RWPE1 (cell line): Measurements from ENCODE around the gene SLTM.
A peak's percentile ranks its signal among the peaks of the same experiment; 100 is the strongest.

Experiments used
- CTCF ChIA-PET: fragments of 350-600 bp; sonication (Branson Sonifier 250); formaldehyde crosslinking; extraction: SDS; loops from one replicate; lab custom pipeline; 2021; lab: Yijun Ruan, JAX
- POLR2A ChIA-PET: fragments of 400-600 bp; formaldehyde crosslinking; extraction: SDS; loops from one replicate; lab custom pipeline; 2020; ENCODE audit warnings: antibody characterized with exemption; ENCODE audit not compliant: low non-redundant PET; lab: Yijun Ruan, JAX
- DNase-seq: peaks from one replicate; pipeline ENCODE4 v3.0.0; 2012; ENCODE audit warnings: low spot score
- H3K27ac ChIP-seq: fragments of 450-650 bp; 2 replicates; pipeline ENCODE4 v1.5.1; 2017
- CTCF ChIP-seq: fragments of 450-650 bp; conservative IDR thresholded peaks from 2 replicates; pipeline ENCODE4 v1.5.1; 2017; ENCODE audit warnings: low read depth, mild to moderate bottlenecking

The SLTM gene

GRCh38 chr15:58933281-58934113 is at the start of gene SLTM:
TSS of gene SLTM (minus strand) at chr15:58933679. CDS start at chr15:58933565, 114 bp downstream.
- H3K27ac ChIP-seq = peak within 1 kb of the TSS; percentile 99
- POLR2A ChIA-PET = no interaction called here

GRCh38 chr15:58983261-58983660 is 49.8 kb upstream of the SLTM start:
- POLR2A ChIA-PET = no interaction called here
- CTCF ChIA-PET = no interaction called here
- TF ChIP-seq CTCF = no peak
- DNase-seq = no peak
- no peak overlapping the region for H3K27ac ChIP-seq

More at GRCh38 chr15:58933281-58934113, at the start of gene SLTM:
- DNase-seq = peak; percentile 93
- CTCF ChIA-PET = interaction anchor here (0.6 to 1.0 kb wide), 2 partner anchors 16 to 143 kb away, joined by 3 to 4 read pairs; no protein-coding TSS in a partner anchor
- no peak; the same call in 1 of the 2 replicates for TF ChIP-seq CTCF

- no peak for TF ChIP-seq CTCF
- CTCF ChIA-PET = no interaction called here
- DNase-seq = no peak
- H3K27ac ChIP-seq = no peak overlapping the region
- POLR2A ChIA-PET = no interaction called here
These were observed 48.5 kb upstream of the SLTM start for GRCh38 chr15:58981808-58982475.

GRCh38 chr15:58980351-58980939 is 47.0 kb upstream of the SLTM start:
- TF ChIP-seq CTCF = peak; percentile 72
- DNase-seq = peak; percentile 35
- no peak overlapping the region for H3K27ac ChIP-seq

GRCh38 chr15:58977887-58978286 is 44.4 kb upstream of the SLTM start:
- ChIA-PET POLR2A (no interaction called here), CTCF (no interaction called here)
- no peak for TF ChIP-seq CTCF
- no peak for DNase-seq
- no peak overlapping the region for H3K27ac ChIP-seq

More at GRCh38 chr15:58980351-58980939, 47.0 kb upstream of the SLTM start:
- ChIA-PET CTCF (interaction anchor here (0.7 to 1.6 kb wide), 8 partner anchors 17 to 552 kb away, joined by 3 to 6 read pairs (median 4); no protein-coding TSS in a partner anchor), POLR2A (no interaction called here)

GRCh38 chr15:58967479-58967878 is 34.0 kb upstream of the SLTM start:
- TF ChIP-seq CTCF = no peak
- CTCF ChIA-PET = no interaction called here
- H3K27ac ChIP-seq = no peak overlapping the region
- DNase-seq = no peak
- POLR2A ChIA-PET = no interaction called here
